GM21786 (cell line): Measurements from ENCODE around the gene FAM110C.
"Not testable (repeated sequence)": the region's sequence is repeated elsewhere in the genome, so short reads cannot be mapped to it uniquely, and the experiment has no call there.

Experiments
- ATAC-seq: cut with Tn5 transposase; IDR thresholded peaks from one replicate; pipeline ENCODE4 v1.9.1; 2021; ENCODE audit not compliant: unreplicated experiment

Gene FAM110C

DNA sequence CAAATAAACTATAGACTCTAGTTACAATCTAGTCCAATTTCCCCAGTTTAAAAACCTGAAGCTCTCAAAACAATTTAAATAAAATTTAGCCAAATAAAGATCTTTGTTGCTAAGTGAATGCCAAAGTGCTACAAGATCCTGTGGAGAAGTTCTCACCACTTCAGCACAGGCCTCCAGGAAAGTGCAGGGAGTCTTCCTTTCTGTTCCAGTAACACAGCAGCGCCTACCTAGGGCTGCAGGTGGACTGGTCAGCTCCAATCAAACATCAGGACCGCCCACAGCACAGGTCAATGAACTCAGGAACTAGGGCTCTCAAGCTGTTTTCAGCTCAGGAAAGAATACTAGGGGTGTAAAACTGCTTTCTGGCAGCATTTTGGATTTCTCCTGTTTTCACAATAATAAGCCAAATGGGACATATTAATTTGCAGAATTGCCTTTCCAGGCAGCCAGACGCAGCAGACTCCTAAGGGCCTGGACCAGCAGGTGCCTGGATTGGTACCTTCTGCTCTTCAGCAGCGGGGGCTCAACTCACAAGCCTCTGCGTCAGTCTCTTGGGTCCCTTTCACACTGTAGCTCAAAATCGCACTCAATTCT is 1.5 kb downstream of the FAM110C start:
- no peak for ATAC-seq

DNA sequence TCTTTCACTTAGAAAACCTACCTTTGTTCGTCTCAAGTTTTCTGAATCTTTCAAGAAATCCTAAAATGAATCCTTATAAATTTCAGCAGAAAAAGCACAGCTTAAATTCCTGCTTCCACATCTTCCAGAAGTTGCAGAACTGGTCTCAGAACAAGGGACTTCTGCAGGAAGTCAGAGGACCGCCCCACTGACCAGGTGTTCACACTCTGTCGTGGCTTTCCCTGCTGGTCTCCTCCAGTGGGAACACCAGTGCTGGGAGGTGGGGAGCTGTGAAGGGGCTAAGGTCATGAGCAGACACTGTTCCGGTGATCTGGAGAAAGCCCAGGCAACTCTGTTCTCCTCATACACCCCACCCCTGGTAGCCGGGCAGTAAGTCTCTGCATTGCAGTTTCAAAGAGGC is 3.5 kb downstream of the FAM110C start:
- ATAC-seq: no peak

DNA sequence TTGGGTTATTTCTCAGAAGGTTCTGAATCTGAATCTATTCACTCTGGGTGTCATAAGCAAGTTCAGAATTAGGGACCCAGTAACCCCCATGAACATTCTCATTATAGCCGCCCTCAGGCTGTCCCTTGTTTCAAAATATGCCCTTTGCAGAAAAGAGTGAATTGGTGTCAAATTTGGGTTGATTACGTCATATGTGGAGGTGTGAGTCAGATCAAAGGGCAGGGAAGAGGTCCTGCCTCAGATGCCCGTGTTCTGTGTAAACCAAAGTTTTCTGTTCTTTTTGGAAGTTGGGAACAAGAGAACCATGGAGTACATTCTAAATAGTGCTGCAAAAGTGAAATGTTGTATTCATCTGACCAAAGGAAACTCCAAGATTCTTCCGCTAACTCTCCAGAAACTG is 5.8 kb downstream of the FAM110C start:
- ATAC-seq: no peak

DNA sequence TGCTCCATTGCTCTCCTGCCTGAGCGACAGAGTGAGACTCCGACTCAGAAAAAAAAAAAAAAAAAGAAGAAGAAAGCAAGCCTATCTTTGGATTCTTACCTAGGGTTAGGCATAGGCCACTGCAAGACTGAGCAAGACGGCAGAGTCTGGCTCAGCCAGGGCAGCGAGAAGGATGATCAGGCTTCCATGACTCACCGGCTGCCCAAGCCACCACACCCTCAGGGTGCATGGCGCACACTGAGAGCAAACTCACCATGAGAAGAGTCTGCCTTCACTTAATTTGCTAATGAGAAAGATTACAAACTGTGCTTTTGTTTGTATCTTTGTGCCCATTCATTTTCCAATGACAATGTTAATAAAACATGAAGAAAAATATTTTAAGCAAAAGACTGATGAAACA is 8.2 kb downstream of the FAM110C start:
- ATAC-seq: no peak

DNA sequence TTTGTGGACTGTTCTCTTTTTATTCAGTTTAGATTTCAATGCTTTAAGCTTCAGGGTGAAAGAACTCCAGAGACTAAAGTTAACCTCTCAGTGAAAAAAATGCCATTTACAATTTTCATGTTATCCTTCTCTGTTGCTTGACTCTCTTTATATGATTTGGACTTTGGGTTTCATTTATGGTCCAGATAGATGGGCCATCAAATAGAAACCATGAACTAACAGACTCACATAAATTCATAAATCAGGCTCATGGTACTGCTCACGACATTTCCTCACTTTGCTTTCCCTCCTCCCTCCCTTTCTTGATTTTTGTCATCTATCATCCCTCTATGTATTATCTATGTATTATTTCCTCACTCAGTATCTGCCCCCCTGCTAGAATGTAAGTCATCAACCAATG is 10.0 kb downstream of the FAM110C start:
- no peak for ATAC-seq

DNA sequence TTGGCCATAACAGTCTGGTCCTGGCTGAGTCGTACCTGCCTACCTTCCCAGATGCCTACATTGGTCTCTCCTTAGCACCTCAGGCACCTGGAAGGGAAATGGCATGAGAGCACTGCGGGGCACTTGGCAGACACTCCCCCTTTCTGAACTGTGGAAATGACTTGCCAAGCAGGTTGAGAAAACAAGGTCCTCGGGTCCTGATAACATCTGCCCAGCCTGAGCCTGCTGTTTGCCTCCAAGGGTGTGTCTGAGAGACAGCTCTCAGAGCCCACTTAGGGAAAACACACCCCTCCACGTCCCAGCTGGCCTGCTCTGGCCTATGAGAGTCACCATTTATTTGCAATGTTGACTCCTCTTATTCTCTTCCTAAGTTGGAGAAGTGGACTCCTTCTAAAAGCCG is 10.5 kb downstream of the FAM110C start:
- no peak for ATAC-seq

DNA sequence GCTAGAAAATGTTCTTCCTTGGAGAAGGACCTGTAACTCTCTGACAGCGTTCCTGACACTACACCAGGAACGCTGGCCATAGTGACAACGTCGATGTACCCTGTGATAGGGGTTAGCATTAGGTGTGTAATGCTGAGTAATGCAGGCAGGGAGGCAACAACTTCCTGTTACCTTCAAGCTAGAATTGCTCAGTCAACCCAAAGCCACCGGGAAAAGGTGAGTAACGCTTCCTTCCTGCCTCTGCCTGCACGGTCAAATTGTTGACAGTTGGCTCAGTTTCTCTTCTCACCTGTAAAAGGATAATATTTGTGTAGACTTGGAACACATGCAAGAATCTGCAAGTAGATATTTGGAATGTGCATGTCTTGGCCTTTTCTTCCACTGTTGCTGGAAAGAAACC is 12.7 kb downstream of the FAM110C start:
- no peak for ATAC-seq

DNA sequence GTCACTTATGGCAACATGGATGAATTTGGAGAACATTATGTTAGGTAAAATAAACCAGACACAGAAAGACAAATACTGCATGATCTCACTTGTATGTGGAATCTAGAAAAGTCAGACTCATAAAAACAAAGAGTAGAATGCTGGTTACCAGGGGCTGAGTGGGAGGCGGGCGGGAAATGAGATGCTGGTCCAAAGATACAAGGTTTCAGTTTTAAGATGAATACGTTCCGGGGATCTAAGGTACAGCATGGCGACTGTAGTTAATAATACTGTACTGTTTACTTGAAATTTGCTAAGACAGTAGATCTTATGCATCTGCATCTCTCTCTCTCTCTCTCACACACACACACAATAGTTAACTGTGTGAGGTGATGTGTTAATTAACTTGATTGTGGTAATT is 14.2 kb downstream of the FAM110C start:
- no peak for ATAC-seq

DNA sequence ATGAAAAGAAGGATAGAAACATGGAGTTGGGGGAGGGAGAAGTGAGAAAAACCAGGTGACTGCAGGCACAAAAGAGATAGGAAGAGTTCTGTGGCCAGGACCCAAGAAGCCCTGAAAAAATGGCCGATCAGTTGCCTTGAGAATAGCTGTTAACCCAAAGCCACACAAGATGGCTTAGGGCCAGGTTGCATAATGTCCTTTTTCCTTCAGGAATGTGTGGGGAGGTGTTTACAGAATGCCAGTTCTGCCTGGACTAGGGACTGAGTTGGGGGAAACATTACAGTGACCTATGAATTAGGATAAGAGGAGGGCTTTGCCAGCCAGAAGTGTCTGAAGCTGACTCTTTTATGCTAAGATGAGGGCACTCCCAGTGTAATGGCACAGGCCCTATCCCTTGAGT is 17.1 kb downstream of the FAM110C start:
- no peak for ATAC-seq

DNA sequence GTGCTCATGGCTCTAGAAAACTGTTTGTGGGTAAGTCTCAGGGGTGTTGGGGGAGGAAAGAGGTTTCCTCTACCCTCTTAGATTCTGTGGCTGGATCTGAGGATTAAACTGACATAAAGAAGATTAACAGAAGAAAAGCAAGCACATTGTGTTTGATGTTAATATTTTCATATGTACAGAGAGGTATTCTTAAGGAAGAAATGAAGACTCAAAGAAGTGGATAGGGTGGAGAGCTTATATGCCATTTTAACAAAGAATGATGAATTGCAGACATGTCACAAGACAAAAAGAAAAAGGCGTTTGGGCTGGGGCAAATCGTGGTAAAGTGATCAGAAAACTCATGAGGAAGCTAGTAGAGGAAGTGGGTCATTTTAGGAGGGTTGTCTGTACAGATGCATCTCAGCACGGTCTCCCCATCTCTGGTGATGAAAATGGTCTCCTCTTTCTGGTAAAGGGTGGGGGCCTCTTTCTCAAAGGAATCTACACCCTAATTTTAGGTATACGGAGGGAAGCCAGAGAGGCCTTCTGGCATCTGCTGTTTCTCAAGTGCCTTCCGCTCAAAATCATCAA is 17.8 kb downstream of the FAM110C start:
- no peak for ATAC-seq

DNA sequence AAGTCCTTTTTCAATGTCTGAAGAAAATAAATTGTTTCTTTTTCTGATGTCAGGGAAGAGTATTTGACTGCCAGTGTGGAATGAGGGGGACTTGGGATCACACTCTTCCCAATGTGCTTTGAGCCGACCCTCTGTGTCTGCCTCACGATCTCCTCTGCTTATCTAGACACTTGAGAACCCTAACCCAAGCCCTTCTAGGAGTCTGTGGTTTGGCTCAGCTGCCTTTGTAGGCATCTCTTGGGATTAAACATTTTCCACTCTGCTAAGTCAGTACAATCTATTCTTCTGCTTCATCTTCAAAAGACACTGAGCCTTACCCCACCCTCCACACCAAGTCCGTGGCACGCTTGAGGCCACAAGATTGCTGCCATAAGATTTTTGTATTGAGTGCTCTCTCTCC is 19.4 kb downstream of the FAM110C start:
- ATAC-seq: no peak

DNA sequence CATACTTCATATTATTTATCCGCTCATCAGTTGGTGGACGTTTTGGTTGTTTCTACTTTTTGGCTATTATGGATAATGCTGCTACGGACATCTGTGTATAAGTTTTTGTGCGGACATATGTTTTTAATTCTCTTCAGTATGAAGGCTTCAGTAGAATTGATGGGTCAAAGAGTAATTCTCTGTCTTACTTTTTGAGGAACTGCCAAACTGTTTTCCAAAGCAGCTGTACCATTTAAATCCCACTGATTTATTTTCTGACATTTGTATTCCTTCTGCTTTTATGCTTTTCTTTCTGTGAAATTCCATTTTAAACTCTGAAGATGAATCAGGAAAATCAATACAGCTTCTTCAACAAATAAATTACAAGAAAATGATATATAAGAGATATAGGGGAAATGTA is 20.8 kb downstream of the FAM110C start:
- ATAC-seq: no peak

DNA sequence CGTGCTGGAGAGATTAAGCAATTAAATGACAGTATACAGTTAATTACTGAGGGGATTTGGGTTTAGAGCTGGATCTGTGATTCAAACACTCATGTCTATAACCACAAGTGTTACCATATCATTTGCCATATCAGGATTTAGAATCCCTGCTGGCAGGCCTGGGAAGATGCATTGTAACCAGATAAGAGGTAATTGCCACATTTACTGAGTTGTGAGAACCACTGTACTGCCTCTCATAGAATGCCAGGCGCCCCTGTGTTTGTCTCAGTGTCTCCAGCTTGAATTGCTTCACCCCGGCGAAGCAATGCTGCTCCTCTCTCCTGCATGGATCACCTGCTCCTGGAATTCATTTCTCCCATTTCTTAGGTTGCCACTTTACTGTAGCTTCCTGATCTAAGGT is 21.7 kb downstream of the FAM110C start:
- not testable (repeated sequence) for ATAC-seq

DNA sequence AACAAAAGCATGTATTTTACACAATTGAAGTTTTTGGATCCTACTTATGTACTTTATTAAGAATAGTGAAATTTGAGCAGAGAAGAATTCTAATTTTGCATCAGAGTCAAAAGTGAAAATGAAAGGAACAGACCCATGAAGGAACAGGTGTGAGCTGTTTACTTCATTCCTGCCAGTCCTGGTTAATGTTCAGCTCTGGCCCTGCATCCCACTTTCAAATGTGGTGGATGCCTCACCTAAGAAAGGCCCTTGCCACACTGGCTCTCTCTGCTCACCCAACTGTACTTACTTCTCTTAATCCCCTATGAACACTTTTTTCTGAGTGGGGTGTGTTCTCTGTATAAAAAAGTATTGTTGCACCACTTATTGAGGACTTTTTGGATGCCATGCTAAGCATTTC is 22.2 kb downstream of the FAM110C start:
- peak; percentile 100 for ATAC-seq

DNA sequence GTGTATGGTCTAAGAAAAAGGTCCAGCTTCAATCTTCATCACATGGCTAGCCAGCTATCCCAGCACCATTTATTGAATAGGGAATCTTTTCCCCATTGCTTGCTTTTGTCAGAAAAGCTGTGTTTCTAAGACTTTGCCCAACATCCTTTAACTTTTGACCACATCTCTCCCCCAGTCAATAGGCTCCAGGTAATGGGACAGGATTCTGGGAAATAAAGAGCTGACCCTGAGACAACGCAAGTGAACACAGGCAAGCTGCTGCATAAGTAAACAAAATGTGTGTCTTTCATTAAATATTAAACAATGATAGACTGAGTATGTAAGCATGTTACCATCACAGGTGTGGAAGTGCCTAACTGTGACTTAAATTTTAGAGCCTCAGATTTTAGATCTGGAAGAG is 23.0 kb downstream of the FAM110C start:
- ATAC-seq: no peak

DNA sequence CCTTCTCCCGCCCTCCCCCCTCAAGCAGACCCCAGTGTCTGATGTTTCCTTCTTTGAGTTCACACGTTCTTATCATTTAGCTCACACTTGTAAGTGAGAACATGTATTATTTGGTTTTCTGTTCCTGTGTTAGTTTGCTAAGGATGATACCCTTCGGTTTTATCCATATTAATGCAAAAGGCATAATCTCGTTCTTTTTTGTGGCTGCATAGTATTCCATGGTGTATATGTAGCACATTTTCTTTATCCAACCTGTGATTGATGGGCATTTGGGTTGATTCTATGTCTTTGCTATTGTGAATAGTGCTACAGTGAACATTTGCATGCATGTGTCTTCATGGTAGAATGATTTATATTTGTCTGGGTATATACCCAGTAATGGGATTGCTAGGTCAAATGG is 24.1 kb downstream of the FAM110C start:
- not testable (repeated sequence) for ATAC-seq

DNA sequence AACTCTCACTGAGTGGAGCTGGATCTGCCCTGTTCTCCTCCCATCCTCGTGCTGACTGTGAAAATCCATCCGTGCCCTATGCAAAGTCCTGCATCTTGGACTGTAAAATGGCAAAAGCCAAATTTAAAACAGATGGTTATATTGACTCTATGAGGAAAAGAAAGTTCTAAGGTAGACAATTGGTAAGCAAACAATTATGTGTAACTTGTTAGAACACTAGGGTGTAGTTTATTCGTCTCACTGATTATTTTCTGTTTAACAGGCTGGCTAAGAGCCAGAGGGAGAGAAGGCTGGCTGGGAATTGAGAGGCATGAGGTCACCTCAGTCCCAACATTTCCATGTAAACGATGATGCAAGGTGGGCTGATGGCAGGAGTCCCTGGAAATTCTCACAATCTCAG is 26.0 kb downstream of the FAM110C start:
- not testable (repeated sequence) for ATAC-seq

DNA sequence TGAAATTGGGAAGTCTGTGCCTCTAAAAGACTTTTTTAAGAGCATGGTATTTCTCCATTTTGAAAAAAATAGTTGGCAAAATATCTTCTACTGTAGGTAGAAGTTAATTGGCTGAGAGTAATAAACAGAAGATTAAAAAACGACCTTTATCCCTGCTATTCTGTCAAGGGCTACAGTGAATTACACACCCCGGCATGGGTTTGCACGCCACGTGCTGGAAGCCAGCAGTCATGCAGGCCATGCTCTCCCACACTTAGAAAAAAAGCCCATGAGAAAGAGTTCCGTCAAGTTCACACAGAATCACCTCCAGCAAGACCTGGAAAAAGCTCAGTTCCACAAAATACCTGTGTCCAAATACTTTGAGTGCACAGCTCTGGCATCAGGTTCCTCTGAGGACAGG is 26.8 kb downstream of the FAM110C start:
- ATAC-seq: no peak

DNA sequence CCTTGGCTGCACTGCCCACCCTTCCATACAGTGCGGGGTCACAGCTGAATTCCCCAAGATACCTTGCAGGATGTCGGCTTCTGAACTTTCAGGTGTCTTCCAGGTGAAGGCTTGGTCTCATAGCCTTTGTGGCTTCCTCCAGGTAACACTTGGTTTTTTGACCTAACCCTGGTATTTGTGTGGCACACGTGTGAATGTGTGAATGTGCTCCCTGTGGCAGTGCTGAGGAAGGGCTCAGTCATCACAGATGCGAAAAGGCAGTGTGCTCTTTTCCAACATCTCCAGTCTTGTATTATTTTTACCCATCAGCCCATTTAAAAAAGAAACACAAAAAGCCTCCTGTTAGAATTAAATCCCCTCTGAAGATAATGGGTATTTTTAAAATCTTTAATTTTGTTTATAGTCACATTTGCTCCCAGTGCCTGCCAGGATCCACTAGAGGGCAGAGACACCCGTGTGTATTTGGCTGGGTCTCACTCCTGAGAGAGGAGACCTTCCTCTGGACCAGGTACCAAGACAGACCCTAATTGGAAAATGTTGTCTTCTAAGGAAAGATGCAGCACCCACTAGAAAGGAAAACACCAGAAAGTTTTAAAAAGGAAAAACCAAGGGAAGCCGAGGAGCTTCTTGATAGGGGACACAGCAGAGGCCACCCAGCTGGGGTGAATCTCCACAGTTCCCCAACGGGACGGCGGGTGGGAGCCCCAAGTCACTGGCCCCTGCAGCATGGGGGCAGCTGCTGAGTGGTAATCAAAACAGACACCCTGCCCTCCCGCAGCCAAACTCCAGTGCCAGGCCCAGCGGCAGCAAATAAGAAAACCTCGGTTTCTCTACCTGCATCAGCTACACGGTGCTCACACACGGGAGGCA is 27.7 kb downstream of the FAM110C start:
- ATAC-seq: no peak

DNA sequence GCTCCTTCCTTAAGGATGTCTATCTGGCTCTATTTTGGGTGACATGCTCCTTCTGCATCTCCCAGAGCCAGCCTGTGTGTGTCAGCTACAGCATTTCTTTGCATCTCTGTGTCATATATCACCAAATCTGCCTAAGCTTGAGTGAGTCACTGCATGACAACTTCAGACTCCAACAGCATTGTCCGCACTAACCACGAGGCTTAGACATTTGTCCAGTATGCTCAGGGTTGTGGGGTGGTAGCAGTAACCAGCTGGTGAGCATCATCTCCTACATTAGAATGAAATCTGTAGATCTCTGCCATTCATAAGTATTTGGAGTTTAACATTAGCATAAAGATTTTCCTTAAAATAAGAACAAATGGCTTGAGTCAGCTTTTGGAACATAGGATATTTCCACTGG is 30.4 kb downstream of the FAM110C start:
- not testable (repeated sequence) for ATAC-seq

DNA sequence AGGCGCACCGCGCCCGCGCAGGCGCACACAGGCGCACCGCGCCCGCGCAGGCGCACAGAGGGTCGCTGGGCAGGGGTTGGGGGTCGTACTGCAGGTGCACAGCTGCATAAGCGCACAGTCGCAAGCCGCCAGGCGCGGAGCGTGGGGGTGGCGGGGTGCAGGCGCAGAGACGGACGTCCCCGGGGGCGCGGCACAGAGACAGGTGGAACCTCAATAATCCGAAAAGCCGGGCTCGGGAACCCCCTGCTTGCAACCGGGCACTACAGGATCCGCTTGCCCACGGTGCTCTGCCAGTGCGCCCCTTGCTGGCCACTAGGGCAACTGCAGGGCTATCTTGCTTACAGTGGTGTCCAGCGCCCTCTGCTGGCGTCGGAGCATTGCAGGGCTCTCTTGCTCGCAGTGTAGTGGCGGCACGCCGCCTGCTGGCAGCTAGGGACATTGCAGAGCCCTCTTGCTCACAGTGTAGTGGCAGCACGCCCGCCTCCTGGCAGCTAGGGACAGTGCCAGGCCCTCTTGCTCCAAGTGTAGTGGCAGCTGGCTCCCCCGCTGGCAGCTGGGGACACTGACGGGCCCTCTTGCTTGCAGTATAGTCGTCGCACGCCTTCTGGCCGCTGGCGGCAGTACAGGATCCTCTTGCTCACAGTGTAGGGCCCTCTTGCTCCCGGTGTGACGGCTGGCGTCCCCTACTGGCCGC is 34.9 kb downstream of the FAM110C start:
- ATAC-seq: no peak
